ENCODE measurements around the gene ISG20L2. TPM values are rescaled to one million over a fixed set of nuclear protein-coding genes. Genes with fewer than 3 reads are reported as not detected.

Gene ISG20L2, protein sequence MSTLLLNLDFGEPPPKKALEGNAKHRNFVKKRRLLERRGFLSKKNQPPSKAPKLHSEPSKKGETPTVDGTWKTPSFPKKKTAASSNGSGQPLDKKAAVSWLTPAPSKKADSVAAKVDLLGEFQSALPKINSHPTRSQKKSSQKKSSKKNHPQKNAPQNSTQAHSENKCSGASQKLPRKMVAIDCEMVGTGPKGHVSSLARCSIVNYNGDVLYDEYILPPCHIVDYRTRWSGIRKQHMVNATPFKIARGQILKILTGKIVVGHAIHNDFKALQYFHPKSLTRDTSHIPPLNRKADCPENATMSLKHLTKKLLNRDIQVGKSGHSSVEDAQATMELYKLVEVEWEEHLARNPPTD
- total RNA-seq = 7.7 and 7.8 TPM in 2 replicates

DNA sequence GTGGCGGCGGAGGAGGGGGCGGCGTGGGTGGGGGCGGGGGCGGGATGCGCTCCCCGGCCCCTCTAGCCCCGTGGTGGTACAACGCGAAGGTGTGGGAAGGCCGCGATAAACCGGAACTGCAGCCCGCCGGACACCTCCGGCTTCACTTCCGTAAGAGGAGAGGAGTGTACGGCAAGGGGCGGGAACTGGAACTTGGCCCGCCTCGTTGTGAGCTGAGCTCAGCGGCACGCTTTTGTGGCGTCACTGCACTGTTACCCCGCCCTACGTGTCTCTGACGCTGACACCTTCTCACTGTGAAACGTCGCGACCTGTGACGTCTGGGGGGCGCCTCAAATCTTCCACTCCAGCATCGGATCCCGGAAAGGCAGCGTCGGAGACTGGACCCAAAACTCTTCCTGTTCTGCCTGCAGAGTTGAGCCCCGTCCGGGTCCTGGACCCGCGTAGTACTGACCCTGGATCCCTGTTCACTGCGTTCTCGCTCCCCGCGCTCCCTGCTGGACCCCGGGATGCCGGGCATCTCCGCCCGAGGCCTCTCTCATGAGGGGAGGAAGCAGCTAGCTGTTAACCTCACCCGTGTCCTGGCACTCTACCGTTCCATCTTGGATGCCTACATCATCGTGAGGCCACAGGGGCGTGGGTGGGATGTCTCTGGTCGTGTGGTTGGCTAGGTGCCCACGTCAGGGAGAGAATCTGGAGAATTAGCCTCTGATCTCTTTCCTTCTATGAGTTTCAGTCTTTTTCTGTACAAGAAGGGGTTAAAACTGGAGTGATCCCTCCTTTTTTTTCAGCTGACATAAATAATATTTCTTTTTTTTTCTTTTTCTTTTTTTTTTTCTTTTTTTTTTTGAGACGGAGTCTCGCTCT, at the start of gene ISG20L2:
ISG20L2 (minus strand) TSS at position 168 of the 864 bp plus-strand sequence. CDS start 1,114 bp downstream, outside the sequence.

GRCh38 chr1:156767101-156767878, 38.7 kb upstream of the ISG20L2 start, which contains the start of gene PRCC:
Gene PRCC (plus strand): TSS chr1:156767535. CDS start chr1:156767772, 237 bp downstream.

GRCh38 chr1:156751451-156751756, 22.8 kb upstream of the ISG20L2 start, which contains the start of gene HDGF:
Gene HDGF (minus strand): TSS chr1:156751675. CDS start chr1:156751429, 246 bp downstream.

GRCh38 chr1:156740741-156741480, 12.3 kb upstream of the ISG20L2 start, which contains the start of gene MRPL24:
Gene MRPL24 (minus strand): TSS chr1:156741088. CDS start chr1:156738704, 2,384 bp downstream.

GRCh38 chr1:156727926-156728598, 504 bp downstream of the ISG20L2 start, which contains the start of gene METTL25B:
Gene METTL25B (plus strand): TSS chr1:156728469. CDS start chr1:156729105, 636 bp downstream.

GRCh38 chr1:156705321-156705917, 23.1 kb downstream of the ISG20L2 start, which contains the start of gene CRABP2:
Gene CRABP2 (minus strand): TSS chr1:156705583. CDS start chr1:156705446, 137 bp downstream.

GRCh38 chr1:156676820-156677615, 51.5 kb downstream of the ISG20L2 start, which contains the start of gene NES:
Gene NES (minus strand): TSS chr1:156677407. CDS start chr1:156677264, 143 bp downstream.

Other genes with a start within 250 kb of the ISG20L2 start
- 6.3 and 13.2 TPM in 2 replicates for gene MEF2D, start 228.0 kb downstream of the ISG20L2 start, total RNA-seq
- 18.8 and 25.0 TPM in 2 replicates for gene IQGAP3, start 156.2 kb downstream of the ISG20L2 start, total RNA-seq
- gene TTC24, start 149.0 kb downstream of the ISG20L2 start, total RNA-seq = not detected in 2 replicates
- 64.0 and 67.9 TPM in 2 replicates for gene NAXE, start 137.0 kb downstream of the ISG20L2 start, total RNA-seq
- gene GPATCH4, start 127.3 kb downstream of the ISG20L2 start, total RNA-seq = 9.9 and 14.3 TPM in 2 replicates
- gene HAPLN2, start 109.4 kb downstream of the ISG20L2 start, total RNA-seq = not detected in 2 replicates
- 0.13 TPM in 1 of 2 replicates, not detected in the other for gene BCAN, start 86.6 kb downstream of the ISG20L2 start, total RNA-seq
- 124 and 159 TPM in 2 replicates for gene NES, start 51.4 kb downstream of the ISG20L2 start, total RNA-seq
- 7.3 and 8.6 TPM in 2 replicates for gene CRABP2, start 23.2 kb downstream of the ISG20L2 start, total RNA-seq
- 5.7 and 7.7 TPM in 2 replicates for gene METTL25B, start 297 bp downstream of the ISG20L2 start, total RNA-seq
- gene MRPL24, start 12.3 kb upstream of the ISG20L2 start, total RNA-seq = 69.2 and 94.5 TPM in 2 replicates
- 188 and 200 TPM in 2 replicates for gene HDGF, start 22.9 kb upstream of the ISG20L2 start, total RNA-seq
- 10.4 and 13.3 TPM in 2 replicates for gene PRCC, start 38.8 kb upstream of the ISG20L2 start, total RNA-seq
- gene SH2D2A, start 88.1 kb upstream of the ISG20L2 start, total RNA-seq = 0.19 and 0.53 TPM in 2 replicates
- gene INSRR, start 130.4 kb upstream of the ISG20L2 start, total RNA-seq = under 0.01 TPM in 1 of 2 replicates, not detected in the other
- not detected in 2 replicates for gene NTRK1, start 132.1 kb upstream of the ISG20L2 start, total RNA-seq
- 7.8 and 15.9 TPM in 2 replicates for gene PEAR1, start 165.0 kb upstream of the ISG20L2 start, total RNA-seq
- gene LRRC71, start 191.9 kb upstream of the ISG20L2 start, total RNA-seq = 0.13 and 0.75 TPM in 2 replicates